Neural cell (in vitro differentiated cells): ENCODE measurements around the gene DMRT1. TPM values are rescaled to one million over a fixed set of nuclear protein-coding genes. Genes with fewer than 3 reads are reported as not detected.

Source experiments
- H2AFZ ChIP-seq: fragments of 200-600, 300-800 bp; sonication (generic), shearing (Covaris generic); 2 replicates; pipeline ENCODE4 v1.6.0; 2014; ENCODE audit warnings: low read depth, mild to moderate bottlenecking, antibody characterized with exemption, low read length, moderate library complexity
- H3F3A ChIP-seq: fragments of 200-600 bp; shearing (Covaris generic); 2 replicates; pipeline ENCODE4 v1.6.1; 2016; ENCODE audit warnings: mild to moderate bottlenecking, moderate library complexity, mixed read lengths, antibody characterized with exemption, low read length; ENCODE audit not compliant: insufficient read depth, poor library complexity, severe bottlenecking
- H3K27ac ChIP-seq: fragments of 200-600, 300-800 bp; sonication (generic), shearing (Covaris generic); 2 replicates; pipeline ENCODE4 v1.5.1; 2014; ENCODE audit warnings: mild to moderate bottlenecking, low read length, moderate library complexity
- H3K27me3 ChIP-seq: fragments of 300-800, 200-600 bp; sonication (generic), shearing (Covaris generic); 2 replicates; pipeline ENCODE4 v1.6.0; 2014; ENCODE audit warnings: mild to moderate bottlenecking, low read depth, low read length, moderate library complexity; ENCODE audit not compliant: insufficient read depth
- H3K36me3 ChIP-seq: fragments of 300-800, 200-600 bp; sonication (generic), shearing (Covaris generic); 2 replicates; pipeline ENCODE4 v1.5.1; 2014; ENCODE audit warnings: mild to moderate bottlenecking, antibody characterized with exemption, low read length, moderate library complexity; ENCODE audit not compliant: insufficient read depth
- H3K4me2 ChIP-seq: fragments of 300-800, 200-600 bp; sonication (generic), shearing (Covaris generic); 2 replicates; pipeline ENCODE4 v1.6.0; 2014; ENCODE audit warnings: mild to moderate bottlenecking, low read length
- H3K4me3 ChIP-seq: fragments of 300-800, 200-600 bp; sonication (generic), shearing (Covaris generic); 2 replicates; pipeline ENCODE4 v1.5.1; 2014; ENCODE audit warnings: mild to moderate bottlenecking, low read length, moderate library complexity
- H3K79me2 ChIP-seq: fragments of 200-600 bp; shearing (Covaris generic); replicated peaks from 2 replicates; pipeline ENCODE4 v1.6.0; 2014; ENCODE audit warnings: mild to moderate bottlenecking, low read length, moderate library complexity; ENCODE audit not compliant: insufficient read depth
- H3K9ac ChIP-seq: fragments of 300-800, 200-600 bp; sonication (generic), shearing (Covaris generic); 2 replicates; pipeline ENCODE4 v1.6.1; 2016; ENCODE audit warnings: mild to moderate bottlenecking, low read length, mixed read lengths
- H3K9me2 ChIP-seq: fragments of 200-600 bp; shearing (Covaris generic); 2 replicates; pipeline ENCODE4 v1.6.1; 2016; ENCODE audit warnings: mild to moderate bottlenecking, low read length, mixed read lengths; ENCODE audit not compliant: insufficient read depth
- H3K9me3 ChIP-seq: fragments of 200-600, 300-800 bp; sonication (generic), shearing (Covaris generic); 2 replicates; pipeline ENCODE4 v1.6.1; 2016; ENCODE audit warnings: mild to moderate bottlenecking, mixed run types, low read length, moderate library complexity, mixed read lengths
- H4K20me1 ChIP-seq: fragments of 200-600 bp; shearing (Covaris generic); 2 replicates; pipeline ENCODE4 v1.6.1; 2016; ENCODE audit warnings: mild to moderate bottlenecking, mixed run types; ENCODE audit not compliant: insufficient read depth
- CTCF ChIP-seq: fragments of 450-650 bp; IDR thresholded peaks from 2 replicates; pipeline ENCODE4 v1.5.1; 2014; ENCODE audit warnings: antibody characterized with exemption, mild to moderate bottlenecking, moderate library complexity; ENCODE audit not compliant: poor library complexity, severe bottlenecking
- EP300 ChIP-seq: fragments of 450-650 bp; conservative IDR thresholded peaks from 2 replicates; pipeline ENCODE4 v1.6.1; 2014; ENCODE audit warnings: antibody characterized with exemption, mild to moderate bottlenecking, moderate library complexity; ENCODE audit not compliant: poor library complexity, severe bottlenecking
- EZH2 ChIP-seq: fragments of 200-600, 300-800 bp; shearing (Covaris generic), sonication (generic); IDR thresholded peaks from 2 replicates; pipeline ENCODE4 v1.6.1; 2014; ENCODE audit warnings: antibody characterized with exemption, low read length, borderline replicate concordance, mild to moderate bottlenecking; ENCODE audit not compliant: insufficient read depth, poor library complexity, severe bottlenecking
- MXI1 ChIP-seq: fragments of 450-650 bp; conservative IDR thresholded peaks from 2 replicates; pipeline ENCODE4 v1.6.1; 2014; ENCODE audit warnings: antibody characterized with exemption, mild to moderate bottlenecking; ENCODE audit not compliant: poor library complexity, severe bottlenecking
- POLR2AphosphoS5 ChIP-seq: IDR thresholded peaks from 2 replicates; pipeline ENCODE4 v1.6.1; 2012
- RAD21 ChIP-seq: fragments of 450-650 bp; conservative IDR thresholded peaks from 2 replicates; pipeline ENCODE4 v1.6.1; 2014; ENCODE audit warnings: antibody characterized with exemption, mild to moderate bottlenecking, moderate library complexity
- REST ChIP-seq: IDR thresholded peaks from 2 replicates; pipeline ENCODE4 v1.6.1; 2012; ENCODE audit warnings: borderline replicate concordance
- SMC3 ChIP-seq: fragments of 450-650 bp; conservative IDR thresholded peaks from 2 replicates; pipeline ENCODE4 v1.6.1; 2014; ENCODE audit warnings: antibody characterized with exemption, mild to moderate bottlenecking, moderate library complexity; ENCODE audit not compliant: poor library complexity
- TAF1 ChIP-seq: IDR thresholded peaks from 2 replicates; pipeline ENCODE4 v1.6.1; 2012; ENCODE audit warnings: low read depth
- polyA plus RNA-seq: library from polyadenylated mRNA; depleted of rRNA; stranded (reverse); fragments of >200 nt; gene quantifications from 2 replicates; pipeline ENCODE4 v1.2.3, GENCODE V29; 2014

Gene DMRT1
- polyA plus RNA-seq, 1 donor from 2014 or later, result 0.26 TPM

GRCh38 chr9:994005-994404 is 152.5 kb downstream of the DMRT1 start:
- Histone ChIP-seq H3K36me3 (no peaks in the 10 kb centered on the region), H4K20me1 (no peaks in the 10 kb centered on the region), H3F3A (no peaks in the 10 kb centered on the region), H3K9me2 (no peaks in the 10 kb centered on the region), H3K79me2 (no peaks in the 10 kb centered on the region), H2AFZ (no peak overlapping the region), H3K4me3 (no peak overlapping the region), H3K27ac (no peak overlapping the region), H3K9me3 (no peaks in the 10 kb centered on the region), H3K27me3 (peaks cover 3% of the 10 kb centered on the region), H3K4me2 (no peak overlapping the region), H3K9ac (no peak overlapping the region)
- no peak for TF ChIP-seq SMC3
- no peak for TF ChIP-seq EP300
- TF ChIP-seq REST, result no peak
- TF ChIP-seq MXI1, result no peak
- TF ChIP-seq RAD21, result no peak
- TF ChIP-seq EZH2, result no peak
- no peak for TF ChIP-seq POLR2AphosphoS5
- TF ChIP-seq TAF1, result no peak
- TF ChIP-seq CTCF, result no peak

GRCh38 chr9:995192-995591 is 153.7 kb downstream of the DMRT1 start:
- Histone ChIP-seq H3K4me2 (no peak overlapping the region), H3F3A (no peaks in the 10 kb centered on the region), H3K9me2 (no peaks in the 10 kb centered on the region), H3K36me3 (no peaks in the 10 kb centered on the region), H3K27ac (no peak overlapping the region), H3K27me3 (peaks cover 3% of the 10 kb centered on the region), H3K79me2 (no peaks in the 10 kb centered on the region), H4K20me1 (no peaks in the 10 kb centered on the region), H3K4me3 (no peak overlapping the region), H2AFZ (no peak overlapping the region), H3K9ac (no peak overlapping the region), H3K9me3 (no peaks in the 10 kb centered on the region)
- TF ChIP-seq RAD21 (no peak), TAF1 (no peak), EP300 (no peak), SMC3 (no peak), EZH2 (no peak), CTCF (no peak), REST (no peak), MXI1 (no peak), POLR2AphosphoS5 (no peak)
